ENCODE data around the gene FMNL2. TPM values are rescaled to one million over a fixed set of nuclear protein-coding genes. Genes with fewer than 3 reads are reported as not detected.

FMNL2 gene
- total RNA-seq, 4 donors from 2014 or later, result 6.7 to 17.2 (median 11.5) TPM

- ATAC-seq, result peak; percentile 23 to 51
- H3K27ac ChIP-seq, result peak overlapping the region; percentile 47 to 75 (median 64)
- in situ Hi-C loops (cut with MboI; ENCODE audit: low sequenced_read_pairs in 4 of 4), result loop anchor here in 1 of 4 donors (10.0 kb wide), 1 partner anchor 50 kb away; no protein-coding TSS in a partner anchor
- peak overlapping the region in 1 of 4 donors; percentile 48 for H3K4me3 ChIP-seq
- DNase-seq, result no peak
- no peaks in the 10 kb centered on the region for H3K27me3 ChIP-seq
- H3K9me3 ChIP-seq, result no peaks in the 10 kb centered on the region
- peaks cover 48 to 49% of the 10 kb centered on the region in 2 donors for H3K4me1 ChIP-seq
- intact Hi-C loops (cut with DNase I; ENCODE audit: low total_unique reads), result no loop called here
- TF ChIP-seq POLR2A (IDR thresholded peaks at IDR 0.05) (no peak), CTCF (IDR thresholded peaks at IDR 0.05 in 4 of 5, conservative IDR thresholded peaks at IDR 0.05 in 1 of 5) (no peak)
- H3K36me3 ChIP-seq, result no peaks in the 10 kb centered on the region
These were observed 60.1 kb downstream of the FMNL2 start for GRCh38 chr2:152395103-152395502.

- Histone ChIP-seq H3K27me3 (no peaks in the 10 kb centered on the region), H3K4me1 (peaks cover 50 to 52% of the 10 kb centered on the region in 2 donors), H3K9me3 (no peaks in the 10 kb centered on the region), H3K36me3 (no peaks in the 10 kb centered on the region), H3K27ac (peak overlapping the region; percentile 47 to 75 (median 64)), H3K4me3 (peak overlapping the region in 3 of 4 donors; percentile 20 to 48 (median 26))
- no peak for TF ChIP-seq CTCF (IDR thresholded peaks at IDR 0.05 in 4 of 5, conservative IDR thresholded peaks at IDR 0.05 in 1 of 5)
- no peak for TF ChIP-seq POLR2A (IDR thresholded peaks at IDR 0.05)
- no peak for DNase-seq
- in situ Hi-C loops (cut with MboI; ENCODE audit: low sequenced_read_pairs in 4 of 4), result loop anchor here in 1 of 4 donors (10.0 kb wide), 1 partner anchor 51 kb away; no protein-coding TSS in a partner anchor
- peak; percentile 16 to 42 for ATAC-seq
- intact Hi-C loops (cut with DNase I; ENCODE audit: low total_unique reads), result no loop called here
These were observed 60.6 kb downstream of the FMNL2 start for GRCh38 chr2:152395572-152395971.

DNA sequence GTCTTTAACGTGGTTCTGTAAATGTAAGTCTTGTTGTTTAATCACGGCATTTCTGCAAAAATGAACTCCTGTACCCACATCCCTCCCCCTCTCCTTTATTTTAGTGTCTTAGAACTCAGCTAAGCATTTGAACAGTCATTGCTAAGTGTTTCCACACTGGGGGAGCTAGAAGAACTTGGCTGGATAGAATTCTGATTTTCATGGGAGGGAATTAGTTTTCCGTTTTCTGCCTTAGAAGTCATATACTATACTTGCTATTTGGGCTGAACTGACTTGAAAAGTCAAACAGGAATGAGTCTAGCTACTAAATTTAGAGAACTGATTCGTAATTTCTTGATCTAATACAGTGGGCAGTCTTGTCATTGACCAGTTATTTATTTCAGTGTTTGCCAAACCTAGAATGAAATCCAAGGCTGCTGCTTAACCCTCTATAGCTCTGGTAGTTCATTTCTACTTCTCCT, 61.1 kb downstream of the FMNL2 start:
- TF ChIP-seq CTCF (IDR thresholded peaks at IDR 0.05 in 4 of 5, conservative IDR thresholded peaks at IDR 0.05 in 1 of 5), result no peak
- TF ChIP-seq POLR2A (IDR thresholded peaks at IDR 0.05), result no peak
- H3K36me3 ChIP-seq, result no peaks in the 10 kb centered on the region
- ATAC-seq (peak; percentile 17 to 37), DNase-seq (no peak)
- H3K4me1 ChIP-seq, result peaks cover 50 to 57% of the 10 kb centered on the region in 2 donors
- no peaks in the 10 kb centered on the region for H3K9me3 ChIP-seq
- in situ Hi-C loops (cut with MboI; ENCODE audit: low sequenced_read_pairs in 4 of 4), result loop anchor here in 1 of 4 donors (10.0 kb wide), 1 partner anchor 51 kb away; no protein-coding TSS in a partner anchor
- peak overlapping the region; percentile 47 to 75 (median 64) for H3K27ac ChIP-seq
- no peaks in the 10 kb centered on the region for H3K27me3 ChIP-seq
- peak overlapping the region; percentile 15 to 48 (median 23) for H3K4me3 ChIP-seq
- intact Hi-C loops (cut with DNase I; ENCODE audit: low total_unique reads), result no loop called here

GRCh38 chr2:152396763-152397162, 61.8 kb downstream of the FMNL2 start:
- Histone ChIP-seq H3K36me3 (no peaks in the 10 kb centered on the region), H3K4me3 (no peak overlapping the region), H3K27ac (peak overlapping the region in 3 of 4 donors; percentile 47 to 75 (median 71)), H3K4me1 (peaks cover 53 to 64% of the 10 kb centered on the region in 2 donors), H3K9me3 (no peaks in the 10 kb centered on the region), H3K27me3 (no peaks in the 10 kb centered on the region)
- TF ChIP-seq CTCF (IDR thresholded peaks at IDR 0.05 in 4 of 5, conservative IDR thresholded peaks at IDR 0.05 in 1 of 5), result no peak
- ATAC-seq, result no peak
- no peak for DNase-seq
- in situ Hi-C loops (cut with MboI; ENCODE audit: low sequenced_read_pairs in 4 of 4) (loop anchor here in 1 of 4 donors (10.0 kb wide), 1 partner anchor 52 kb away; no protein-coding TSS in a partner anchor), intact Hi-C loops (cut with DNase I; ENCODE audit: low total_unique reads) (no loop called here)

Data from gastrocnemius medialis (tissue), 4 donors.